Measurements from ENCODE around the gene ZBTB20.

DNA sequence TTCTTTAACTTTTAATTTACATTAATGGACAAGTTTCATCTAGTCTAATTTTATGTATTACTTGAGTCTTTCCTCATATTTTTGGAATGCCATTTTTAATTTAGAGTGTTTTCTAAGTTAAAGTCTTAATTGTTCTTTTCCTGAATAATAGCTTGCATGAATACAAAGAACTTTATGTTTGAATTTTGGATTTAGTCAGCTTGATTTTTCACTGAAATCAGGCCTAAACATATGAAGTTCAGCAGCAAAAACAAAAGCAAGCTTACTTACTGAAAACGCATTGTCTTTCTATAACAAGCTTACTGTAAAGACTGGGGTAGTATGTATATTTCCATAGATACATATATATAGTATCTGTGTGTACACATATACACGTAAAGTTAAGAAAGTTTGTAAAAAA lies 126.0 kb downstream of the ZBTB20 start:
- TF ChIP-seq, protein P1, sequence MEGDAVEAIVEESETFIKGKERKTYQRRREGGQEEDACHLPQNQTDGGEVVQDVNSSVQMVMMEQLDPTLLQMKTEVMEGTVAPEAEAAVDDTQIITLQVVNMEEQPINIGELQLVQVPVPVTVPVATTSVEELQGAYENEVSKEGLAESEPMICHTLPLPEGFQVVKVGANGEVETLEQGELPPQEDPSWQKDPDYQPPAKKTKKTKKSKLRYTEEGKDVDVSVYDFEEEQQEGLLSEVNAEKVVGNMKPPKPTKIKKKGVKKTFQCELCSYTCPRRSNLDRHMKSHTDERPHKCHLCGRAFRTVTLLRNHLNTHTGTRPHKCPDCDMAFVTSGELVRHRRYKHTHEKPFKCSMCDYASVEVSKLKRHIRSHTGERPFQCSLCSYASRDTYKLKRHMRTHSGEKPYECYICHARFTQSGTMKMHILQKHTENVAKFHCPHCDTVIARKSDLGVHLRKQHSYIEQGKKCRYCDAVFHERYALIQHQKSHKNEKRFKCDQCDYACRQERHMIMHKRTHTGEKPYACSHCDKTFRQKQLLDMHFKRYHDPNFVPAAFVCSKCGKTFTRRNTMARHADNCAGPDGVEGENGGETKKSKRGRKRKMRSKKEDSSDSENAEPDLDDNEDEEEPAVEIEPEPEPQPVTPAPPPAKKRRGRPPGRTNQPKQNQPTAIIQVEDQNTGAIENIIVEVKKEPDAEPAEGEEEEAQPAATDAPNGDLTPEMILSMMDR (IDR thresholded peaks at IDR 0.05), result no peak
- TF ChIP-seq POLR2A (IDR thresholded peaks at IDR 0.05), result no peak
